Middle frontal gyrus (tissue), 1 donor: ENCODE measurements around the gene TAS1R1.
A peak's percentile ranks its signal among the peaks of the same experiment; 100 is the strongest.

ENCODE experiments used
- DNase-seq: peaks from one replicate; pipeline ENCODE4 v3.0.0-alpha.2; 2015; ENCODE audit warnings: low spot score; ENCODE audit errors: extremely low spot score

TAS1R1 gene

DNA sequence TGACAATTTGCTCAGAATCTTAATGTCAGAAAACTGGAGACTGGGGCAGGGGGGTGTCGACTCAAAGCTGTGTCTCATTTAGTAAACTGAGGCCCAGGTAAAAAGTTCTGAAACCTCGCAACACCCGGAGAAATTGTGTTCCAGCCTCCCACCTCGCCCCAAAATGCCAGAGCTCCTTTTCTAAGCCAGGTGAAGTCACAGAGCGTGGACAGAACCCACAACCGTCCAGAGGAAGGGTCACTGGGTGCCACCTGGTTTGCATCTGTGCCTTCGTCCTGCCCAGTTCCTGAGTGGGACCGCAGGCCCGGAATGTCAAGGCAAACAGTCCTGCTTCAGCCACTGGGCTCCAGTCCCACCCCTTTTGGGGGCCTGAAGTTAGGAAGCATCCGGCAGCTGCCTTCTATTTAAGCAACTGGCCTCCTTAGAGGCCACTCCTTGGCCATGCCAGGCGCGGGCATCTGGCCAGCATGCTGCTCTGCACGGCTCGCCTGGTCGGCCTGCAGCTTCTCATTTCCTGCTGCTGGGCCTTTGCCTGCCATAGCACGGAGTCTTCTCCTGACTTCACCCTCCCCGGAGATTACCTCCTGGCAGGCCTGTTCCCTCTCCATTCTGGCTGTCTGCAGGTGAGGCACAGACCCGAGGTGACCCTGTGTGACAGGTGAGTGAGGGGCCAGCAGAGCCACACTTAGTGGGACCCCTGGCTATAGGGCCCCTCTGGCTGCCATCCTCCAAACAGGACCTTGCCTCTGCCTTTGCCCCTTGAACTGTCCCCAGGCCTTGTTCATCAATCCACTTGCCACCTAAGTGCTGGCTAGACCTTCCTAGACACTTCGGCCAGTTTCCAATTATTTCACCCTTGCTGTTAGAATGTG lies at the start of gene TAS1R1:
Gene TAS1R1 (plus strand): TSS at position 401 of the 872 bp plus-strand sequence. CDS start 67 bp downstream, at position 468.
- DNase-seq, result no peak

GRCh38 chr1:6505367-6506209 lies 49.5 kb upstream of the TAS1R1 start:
- no peak for DNase-seq

DNA sequence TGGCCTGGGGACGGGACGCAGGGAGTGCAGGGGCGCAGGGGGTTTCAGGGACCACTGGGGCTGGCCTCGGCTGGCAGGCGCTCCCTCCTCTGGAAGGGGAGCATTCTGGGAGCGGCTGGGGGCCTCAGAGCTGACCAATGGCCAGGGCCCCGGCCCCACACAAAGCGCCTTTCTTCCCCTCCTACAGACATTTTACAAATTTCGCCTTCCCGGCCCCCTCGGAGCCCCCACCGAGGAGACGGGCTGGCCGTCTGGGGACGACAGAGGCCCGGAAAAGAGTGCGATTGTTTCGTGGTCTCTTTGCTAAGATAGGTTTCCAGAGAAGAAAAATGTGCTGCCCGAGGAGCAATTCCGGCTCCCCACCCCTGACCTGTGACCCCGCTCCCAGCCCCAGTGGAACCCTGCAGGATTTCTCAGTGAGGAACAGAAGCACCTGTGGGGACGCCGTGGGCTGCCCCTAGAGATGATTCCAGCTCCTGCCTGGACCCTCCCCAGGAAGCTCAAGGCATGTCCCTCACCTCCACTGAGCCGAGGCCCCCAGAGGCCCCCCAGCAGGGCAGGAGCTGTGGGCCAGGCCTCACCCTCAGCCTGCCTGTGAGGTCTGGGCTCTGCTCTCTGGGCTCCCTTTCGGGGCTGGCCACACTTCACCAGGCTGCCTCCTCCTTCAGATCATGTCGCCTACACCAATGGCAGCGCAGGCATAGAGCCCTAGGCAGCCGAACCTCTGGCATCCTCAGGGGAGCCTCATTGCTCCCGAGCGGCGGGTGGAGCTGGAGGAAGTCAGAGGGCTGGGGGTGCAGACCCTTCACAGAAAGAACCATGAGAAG lies 48.7 kb upstream of the TAS1R1 start:
- DNase-seq, result no peak

- no peak for DNase-seq
These were observed 48.1 kb upstream of the TAS1R1 start for GRCh38 chr1:6507037-6507428.

- no peak for DNase-seq
These were observed 47.6 kb upstream of the TAS1R1 start for GRCh38 chr1:6507461-6507911.

- peak; percentile 19 for DNase-seq
These were observed 46.8 kb upstream of the TAS1R1 start for GRCh38 chr1:6508154-6508815.

DNA sequence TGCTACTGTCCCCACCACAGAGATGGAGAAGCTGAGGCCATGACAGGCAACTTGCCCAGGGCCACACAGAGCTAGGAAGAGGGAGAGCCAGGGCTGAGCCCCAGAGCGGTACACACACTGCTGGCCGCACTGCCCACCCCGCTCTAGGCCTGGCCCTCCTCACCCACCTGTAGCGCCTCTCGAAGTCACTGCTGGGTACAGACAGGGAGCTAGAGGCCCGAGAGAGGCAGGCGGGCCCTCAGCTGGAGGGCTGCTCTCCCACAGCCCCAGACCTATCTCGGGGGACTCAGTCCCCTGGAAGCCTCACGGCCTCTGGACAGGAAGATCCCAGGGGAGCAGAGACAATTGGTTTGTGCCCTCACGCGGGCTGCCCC lies 46.3 kb upstream of the TAS1R1 start:
- no peak for DNase-seq

DNA sequence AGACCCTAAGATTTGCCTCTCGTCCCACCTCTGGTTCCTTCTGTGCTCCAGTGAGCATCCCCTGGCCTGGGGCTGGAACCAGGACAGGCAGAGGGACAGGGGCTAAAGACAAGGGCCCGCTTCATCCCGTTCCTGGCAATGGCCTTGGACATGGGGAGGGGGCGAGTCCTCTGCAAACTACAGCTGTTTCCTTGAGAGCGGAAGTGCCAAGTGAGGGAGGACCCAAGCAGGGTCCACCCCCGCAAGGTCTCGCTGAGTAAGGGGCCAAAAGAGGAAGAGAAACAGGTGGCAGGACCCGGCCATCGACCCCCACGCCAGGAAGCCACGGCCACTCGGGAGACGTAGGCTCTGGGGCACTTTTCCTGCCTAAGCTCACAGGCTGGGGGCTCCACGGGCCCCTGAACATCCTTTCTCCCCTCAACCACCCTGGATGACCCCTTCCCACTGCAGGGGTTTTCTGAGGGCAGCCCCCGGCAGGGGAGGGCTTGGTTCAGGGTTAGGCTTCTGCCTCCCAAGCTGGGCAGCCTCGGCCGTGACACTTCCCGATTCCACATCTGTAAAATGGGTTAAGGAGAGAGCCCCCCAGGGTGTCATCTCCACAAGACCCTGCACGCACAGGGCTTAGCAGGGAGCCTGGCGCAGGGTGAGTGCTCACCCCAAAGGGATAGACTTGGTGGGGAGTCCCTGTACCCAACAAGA lies 45.7 kb upstream of the TAS1R1 start:
- no peak for DNase-seq

GRCh38 chr1:6509919-6510291 lies 45.2 kb upstream of the TAS1R1 start:
- no peak for DNase-seq

DNA sequence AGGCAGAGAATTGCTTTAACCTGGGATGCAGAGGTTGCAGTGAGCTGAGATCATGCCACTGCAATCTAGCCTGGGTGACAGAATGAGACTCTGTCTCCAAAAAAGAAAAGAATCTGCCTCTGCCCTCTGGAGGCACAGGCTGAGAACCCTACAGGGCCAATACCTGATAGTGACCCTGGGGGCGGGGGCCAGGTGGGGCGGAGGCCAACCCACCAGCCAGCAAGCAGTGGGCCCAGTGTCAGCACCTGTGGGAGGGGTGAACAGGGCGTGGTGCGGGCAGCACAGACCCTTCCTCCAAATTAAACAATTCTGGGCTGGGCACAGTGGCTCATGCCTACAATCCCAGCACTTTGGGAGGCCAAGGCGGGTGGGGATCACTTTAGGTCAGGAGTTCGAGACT lies 44.6 kb upstream of the TAS1R1 start:
- no peak for DNase-seq

- DNase-seq, result no peak
These were observed 44.1 kb upstream of the TAS1R1 start for GRCh38 chr1:6511056-6511455.

GRCh38 chr1:6511561-6512244 lies 43.4 kb upstream of the TAS1R1 start:
- DNase-seq, result no peak

DNA sequence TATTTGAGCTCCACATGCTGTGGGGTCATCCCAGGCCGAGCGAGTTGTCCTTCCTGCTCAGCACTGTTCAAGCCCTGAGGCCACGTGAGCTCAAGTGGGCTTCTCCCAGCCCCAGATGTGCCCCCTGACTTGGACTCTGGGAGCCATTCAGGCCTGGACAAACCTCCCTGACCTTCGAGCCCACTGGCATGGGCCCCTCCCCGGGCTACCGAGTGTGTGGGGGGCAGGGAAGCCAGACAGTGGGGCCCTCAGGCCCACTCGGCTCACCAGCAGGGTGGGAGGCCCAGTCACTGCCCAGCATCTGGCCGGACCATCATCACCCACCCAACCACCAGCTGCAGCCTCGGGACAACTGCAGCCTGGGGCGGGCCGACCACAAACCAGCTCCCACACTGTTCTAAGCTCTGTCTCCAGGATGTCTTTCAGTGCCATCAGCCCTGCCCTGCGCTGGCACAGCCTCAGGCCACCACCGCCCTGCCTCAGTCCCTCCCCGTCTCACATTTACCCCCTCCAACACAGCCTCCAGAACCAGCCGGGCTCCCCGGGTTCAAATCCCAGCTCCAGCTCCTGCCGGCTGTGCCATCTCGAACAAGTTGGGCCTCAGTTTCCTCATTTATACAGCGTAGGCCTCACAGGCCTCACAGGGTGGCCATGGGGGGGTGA lies 42.7 kb upstream of the TAS1R1 start:
- DNase-seq, result no peak

DNA sequence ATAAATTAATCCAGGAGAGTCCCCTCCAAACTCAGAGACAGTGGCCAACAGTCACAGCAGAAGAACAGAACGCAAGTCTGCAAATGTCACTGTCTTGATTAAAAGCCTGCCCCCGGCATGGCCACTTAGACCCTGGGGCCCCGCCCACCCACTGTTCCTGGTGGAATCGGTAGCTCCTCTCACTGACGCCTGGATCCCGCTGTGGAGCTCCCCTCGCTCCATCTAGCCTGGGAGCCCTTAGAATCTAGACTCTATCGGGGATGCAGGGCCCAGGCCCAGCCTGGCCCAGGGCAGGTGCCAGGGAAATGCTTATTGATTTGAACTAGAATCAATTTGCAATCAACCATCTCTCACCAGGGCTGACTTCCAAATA lies 42.2 kb upstream of the TAS1R1 start:
- no peak for DNase-seq

GRCh38 chr1:6513320-6513801 lies 41.7 kb upstream of the TAS1R1 start:
- no peak for DNase-seq

- DNase-seq, result no peak
These were observed 39.3 kb upstream of the TAS1R1 start for GRCh38 chr1:6515771-6516170.

DNA sequence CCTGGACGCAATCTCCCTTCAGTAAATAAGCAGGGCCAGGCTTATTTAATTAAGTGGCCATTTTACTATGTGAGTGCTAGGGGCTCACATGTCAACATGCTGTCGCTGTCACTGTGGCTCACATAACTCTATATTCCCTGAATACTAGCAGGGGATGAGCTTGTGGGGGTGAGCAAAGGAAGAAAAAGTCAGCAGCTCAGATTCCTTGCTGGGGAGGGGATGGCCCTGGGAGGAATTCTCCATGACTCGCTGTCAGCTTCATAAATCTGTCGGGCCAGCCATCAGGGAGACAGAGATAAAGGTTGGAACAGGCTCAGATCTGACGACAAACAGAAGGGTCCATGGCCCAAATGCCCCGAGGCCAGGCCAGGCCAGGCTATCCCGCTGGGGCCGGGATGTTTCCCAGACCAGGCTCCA lies 37.7 kb upstream of the TAS1R1 start:
- DNase-seq, result no peak

DNA sequence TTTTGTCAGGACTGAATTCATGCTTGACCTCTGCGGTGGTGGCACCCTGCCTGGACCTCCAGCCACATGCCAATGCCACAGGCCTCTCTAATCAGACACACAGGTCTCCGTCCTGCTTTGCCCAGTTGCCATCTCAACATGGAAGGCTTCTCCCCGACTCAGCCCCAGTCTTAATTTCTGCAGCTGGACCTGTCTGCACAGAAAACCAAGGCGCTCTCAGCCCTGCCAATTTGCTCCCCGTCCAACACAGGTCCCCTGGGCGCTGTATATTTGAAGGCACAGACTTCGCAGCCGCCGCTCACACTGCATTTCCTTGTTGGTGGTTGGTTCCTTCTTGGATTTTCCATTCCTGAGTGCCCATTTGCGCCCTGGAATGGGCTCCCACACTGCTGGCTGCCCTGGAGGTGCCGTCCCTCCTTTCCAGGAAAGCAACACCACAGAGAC lies 35.6 kb upstream of the TAS1R1 start:
- DNase-seq, result no peak
